NCI-H1930 (cell line): Measurements from ENCODE around the gene PLEKHA5.
"Not testable (repeated sequence)": the region's sequence is repeated elsewhere in the genome, so short reads cannot be mapped to it uniquely, and the experiment has no call there.

Experiments
- DNase-seq, 2 experiments: peaks; one replicate each; lab custom pipeline; 2025; lab: John Stamatoyannopoulos, UW

Gene PLEKHA5

DNA sequence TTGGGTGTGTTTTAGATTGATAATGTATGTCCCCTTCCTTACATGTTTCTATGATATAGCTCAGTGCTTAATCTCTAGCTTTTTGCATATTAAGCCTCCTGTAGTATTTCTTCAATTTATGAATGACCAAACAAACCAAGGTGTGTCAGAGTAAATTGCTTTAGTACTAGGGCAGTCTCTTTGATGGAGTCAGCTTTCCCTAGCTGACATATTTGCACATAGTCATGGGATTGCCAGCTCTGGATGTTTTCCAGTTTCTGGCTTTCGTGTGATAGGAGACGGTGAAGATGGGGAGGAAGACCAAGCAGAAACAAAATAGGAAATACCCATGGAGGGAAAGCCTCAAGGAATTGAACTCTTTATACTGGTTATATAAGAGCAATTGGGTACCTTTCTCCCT, 148.9 kb downstream of the PLEKHA5 start:
- no peak for DNase-seq

GRCh38 chr12:19282133-19282699, 152.7 kb downstream of the PLEKHA5 start:
- no peak for DNase-seq

DNA sequence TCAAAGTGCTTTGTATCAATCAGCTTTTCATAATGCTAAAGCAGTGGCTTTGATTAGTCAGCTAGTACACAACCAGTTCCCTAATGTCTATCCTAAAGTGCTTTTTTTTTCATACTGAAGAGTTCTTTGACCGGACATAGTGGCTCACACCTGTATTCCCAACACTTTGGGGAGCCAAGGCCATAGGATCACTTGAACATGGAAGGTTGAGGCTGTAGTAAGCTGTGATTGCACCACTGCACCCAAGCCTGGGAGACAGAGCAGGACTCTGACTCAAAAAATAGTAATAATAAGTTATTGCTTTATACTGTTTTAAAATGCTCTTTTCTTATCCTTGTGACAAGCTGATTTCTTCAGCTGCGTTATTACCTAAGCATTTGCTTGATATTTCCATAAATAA, 155.1 kb downstream of the PLEKHA5 start:
- DNase-seq = no peak

DNA sequence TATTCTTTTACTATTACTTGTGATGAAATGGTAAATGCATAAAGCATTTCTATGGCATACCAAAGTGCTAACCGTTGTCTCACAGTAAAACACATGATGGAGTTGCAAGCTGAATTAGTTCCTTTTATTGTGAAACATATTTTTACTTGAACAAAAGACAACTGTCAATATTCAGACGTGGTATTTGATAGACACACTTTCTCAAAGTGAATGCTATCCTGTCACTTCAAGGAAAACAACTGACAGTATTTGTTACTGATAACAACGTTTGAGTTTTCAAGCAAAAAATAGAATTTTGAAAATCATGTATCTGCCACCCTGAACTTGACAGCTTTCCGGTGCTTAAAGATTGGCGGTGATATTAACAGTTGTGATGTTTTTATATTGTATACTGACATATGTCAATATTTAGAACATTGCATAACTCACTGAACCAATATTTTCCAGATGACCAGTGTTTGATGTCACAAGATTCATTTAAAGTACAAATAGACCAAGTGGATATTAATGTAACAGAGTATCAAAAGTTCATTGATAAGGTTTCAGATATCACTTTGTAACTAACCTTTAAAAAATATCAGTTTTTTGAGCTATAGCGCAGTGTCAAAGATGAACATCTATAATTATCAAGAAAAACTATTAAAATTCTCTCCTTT, 156.4 kb downstream of the PLEKHA5 start:
- DNase-seq = no peak

- no peak for DNase-seq
These were observed 157.8 kb downstream of the PLEKHA5 start for GRCh38 chr12:19287302-19287701.

DNA sequence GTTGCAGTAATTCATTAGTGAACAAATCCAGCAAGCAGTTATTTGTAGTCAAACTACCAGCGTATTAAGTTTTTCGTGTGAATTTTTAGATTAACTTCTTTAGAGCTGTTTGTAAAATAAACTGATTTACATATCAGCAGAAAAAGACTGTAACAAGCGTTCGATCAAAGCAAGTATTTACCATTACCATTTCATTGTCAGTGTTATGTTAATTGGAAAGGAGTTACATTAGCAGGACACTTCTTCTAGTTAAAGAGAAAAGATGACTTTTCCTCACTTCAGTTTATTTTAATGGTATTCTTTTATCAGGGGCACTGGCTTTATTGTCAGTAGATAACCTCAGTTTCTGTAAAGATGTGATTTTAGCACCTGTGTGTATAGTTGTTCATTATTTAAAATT, 158.6 kb downstream of the PLEKHA5 start:
- no peak for DNase-seq

GRCh38 chr12:19288603-19289244, 159.2 kb downstream of the PLEKHA5 start:
- DNase-seq = peak in 1 of 2 experiments; percentile 19

DNA sequence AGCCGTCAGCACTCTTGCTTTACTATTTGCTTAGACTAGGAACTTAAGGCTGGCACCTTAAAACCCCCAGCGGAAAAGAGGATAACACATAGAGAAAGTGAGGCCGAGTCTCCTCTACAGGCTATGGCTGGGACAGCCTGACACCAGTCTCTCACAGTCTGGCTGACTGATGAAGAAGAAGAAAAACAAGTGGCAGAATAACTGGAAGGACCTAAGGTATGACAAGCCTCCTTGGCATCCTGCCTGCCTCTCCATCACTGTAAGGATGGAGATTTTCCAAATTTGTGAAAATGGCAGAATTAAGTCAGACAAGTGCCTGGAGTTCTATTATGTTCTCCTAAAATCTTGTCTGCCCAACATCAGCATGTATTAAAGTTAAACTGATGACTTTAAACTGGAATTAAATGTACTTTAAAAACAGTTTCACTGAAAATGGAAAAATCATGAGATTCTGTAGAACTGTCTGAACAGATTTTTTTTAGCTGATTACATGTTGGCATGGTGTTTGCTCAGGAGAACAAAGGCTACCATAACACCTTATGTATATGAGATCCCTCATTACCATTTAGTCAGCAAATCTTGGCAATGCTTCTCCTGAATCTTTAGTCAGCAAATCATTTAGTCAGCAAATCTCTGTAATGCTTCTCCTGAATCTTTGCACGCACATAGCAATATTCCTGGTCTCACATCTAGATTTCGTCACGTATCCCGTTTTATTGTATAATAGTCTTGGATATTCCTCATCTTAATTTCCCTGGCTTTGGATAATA, 169.5 kb downstream of the PLEKHA5 start:
- DNase-seq = no peak

- DNase-seq = no peak
These were observed 170.2 kb downstream of the PLEKHA5 start for GRCh38 chr12:19299765-19300164.

GRCh38 chr12:19301223-19301622, 171.7 kb downstream of the PLEKHA5 start:
- no peak for DNase-seq

DNA sequence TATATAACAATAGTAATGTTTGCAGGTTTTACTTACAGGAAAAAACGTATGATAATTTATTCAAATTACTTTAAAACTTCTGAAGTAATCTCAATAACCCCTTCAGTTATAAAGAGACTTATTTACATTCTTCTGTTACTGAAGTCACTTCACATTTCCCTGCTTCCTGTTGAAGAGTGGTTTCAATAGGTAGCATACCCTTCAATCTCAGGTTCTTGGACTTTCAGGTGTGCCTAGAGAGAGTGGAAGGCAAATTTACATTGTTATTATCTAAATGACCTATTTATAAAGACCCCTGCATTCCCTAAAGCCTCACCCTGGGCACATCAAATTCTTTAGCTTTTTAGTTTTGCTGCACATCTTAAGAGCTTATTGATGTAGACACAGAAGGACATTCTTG, 172.2 kb downstream of the PLEKHA5 start:
- no peak for DNase-seq

DNA sequence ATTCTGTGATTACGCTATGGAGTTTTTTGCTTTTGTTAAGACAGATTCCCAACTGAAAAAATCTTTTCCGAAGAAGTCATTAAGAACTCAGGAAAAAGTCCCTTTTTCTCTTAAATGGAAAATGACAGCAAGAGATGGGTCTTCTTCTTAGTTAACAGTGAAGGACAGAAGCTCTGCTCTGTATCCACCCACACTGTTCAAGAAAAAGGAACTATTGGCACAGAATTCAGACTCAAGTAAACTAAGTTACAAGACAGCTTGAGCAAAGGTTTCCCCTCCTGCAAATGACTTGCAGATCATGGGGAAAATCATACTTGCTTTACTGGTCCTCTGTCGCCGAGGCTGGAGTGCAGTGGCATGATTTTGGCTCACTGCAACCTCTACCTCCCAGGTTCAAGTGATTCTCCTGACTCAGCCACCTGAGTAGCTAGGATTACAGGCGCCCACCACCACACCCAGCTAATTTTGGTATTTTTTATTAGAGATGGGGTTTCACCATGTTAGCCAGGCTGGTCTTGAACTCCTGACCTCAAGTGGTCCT, 172.6 kb downstream of the PLEKHA5 start:
- DNase-seq = no peak

GRCh38 chr12:19303496-19303895, 174.0 kb downstream of the PLEKHA5 start:
- no peak for DNase-seq

DNA sequence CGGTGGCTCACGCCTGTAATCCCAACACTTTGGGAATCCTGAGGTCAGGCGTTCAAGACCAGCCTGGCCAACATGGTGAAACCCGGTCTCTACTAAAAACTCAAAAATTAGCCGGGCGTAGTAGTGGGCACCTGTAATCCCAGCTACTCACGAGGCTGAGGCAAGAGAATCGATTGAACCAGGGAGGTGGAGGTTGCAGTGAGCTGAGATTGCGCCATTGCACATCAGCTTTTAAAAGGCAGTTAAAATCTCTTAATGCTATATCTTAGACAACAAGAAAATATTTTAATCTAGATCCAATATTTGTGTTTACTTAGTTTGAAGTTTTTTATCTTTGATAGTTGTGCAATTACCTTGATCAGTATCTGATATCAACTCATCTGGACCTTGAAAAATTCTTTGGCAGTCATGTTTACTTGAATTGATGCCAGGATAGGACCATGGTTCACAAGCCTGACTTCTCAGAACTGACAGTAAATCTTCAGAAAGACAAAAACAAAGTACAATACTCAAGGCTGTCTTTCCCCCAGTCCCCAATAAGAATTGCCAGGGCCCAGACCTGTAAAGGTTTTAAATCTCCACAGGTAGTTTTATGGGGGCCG, 174.7 kb downstream of the PLEKHA5 start:
- no peak for DNase-seq

DNA sequence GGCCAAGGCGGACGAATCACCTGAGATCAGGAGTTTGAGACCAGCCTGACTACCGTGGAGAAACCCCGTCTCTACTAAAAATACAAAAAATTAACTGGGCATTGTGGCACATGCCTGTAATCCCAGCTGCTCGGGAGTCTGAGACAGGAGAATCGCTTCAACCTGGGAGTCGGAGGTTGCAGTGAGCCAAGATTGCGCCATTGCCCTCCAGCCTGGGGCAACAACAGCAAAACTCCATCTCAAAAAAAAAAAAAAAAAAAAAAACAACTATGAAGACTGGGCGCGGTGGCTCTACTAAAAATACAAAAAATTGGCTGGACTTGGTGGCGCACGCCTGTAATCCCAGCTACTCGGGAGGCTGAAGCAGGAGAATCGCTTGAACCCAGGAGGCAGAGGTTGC, 176.1 kb downstream of the PLEKHA5 start:
- not testable (repeated sequence) for DNase-seq

DNA sequence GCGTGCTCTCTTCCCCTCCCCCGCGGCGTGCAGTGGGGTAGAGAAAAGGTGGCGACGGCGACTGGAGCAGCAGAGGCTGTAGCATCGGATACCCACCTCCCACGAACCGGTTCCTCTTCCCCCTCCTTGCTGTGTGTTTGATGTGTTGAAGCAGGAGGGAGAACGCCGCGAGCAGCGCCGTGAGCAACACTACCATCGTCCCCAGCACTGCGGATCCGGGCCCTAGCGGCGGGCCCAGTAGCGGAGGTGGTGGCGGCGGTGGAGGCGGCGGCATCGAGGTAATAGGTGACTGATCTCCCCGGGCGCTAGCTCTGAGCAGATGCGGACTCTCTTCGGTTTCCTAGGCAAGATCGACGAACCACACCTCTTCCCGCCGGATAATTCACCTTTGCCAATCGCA, 176.8 kb downstream of the PLEKHA5 start:
- no peak for DNase-seq

GRCh38 chr12:19307451-19307850, 177.9 kb downstream of the PLEKHA5 start:
- DNase-seq = no peak

DNA sequence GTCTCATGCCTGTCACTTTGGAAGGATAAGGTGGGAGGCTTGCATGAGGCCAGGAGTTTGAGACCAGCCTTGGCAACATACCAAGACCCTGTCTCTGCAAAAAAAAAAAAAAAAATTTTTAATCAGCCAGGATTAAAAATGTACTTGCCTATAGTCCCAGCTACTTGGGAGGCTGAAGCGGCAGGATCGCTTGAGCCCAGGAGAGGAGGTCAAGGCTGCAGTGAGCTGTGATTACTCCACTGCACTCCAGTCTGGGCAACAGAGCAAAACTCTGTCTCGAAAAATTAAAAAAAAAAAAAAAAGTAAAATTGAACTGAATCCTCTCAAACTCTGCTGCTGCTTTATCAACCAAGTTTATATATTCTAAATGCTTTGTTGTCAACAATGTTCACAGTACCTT, 181.6 kb downstream of the PLEKHA5 start:
- no peak for DNase-seq

- DNase-seq = no peak
These were observed 183.1 kb downstream of the PLEKHA5 start for GRCh38 chr12:19312637-19313036.

- DNase-seq = no peak
These were observed 186.9 kb downstream of the PLEKHA5 start for GRCh38 chr12:19316425-19316824.

- DNase-seq = no peak
These were observed 192.8 kb downstream of the PLEKHA5 start for GRCh38 chr12:19322376-19322775.

GRCh38 chr12:19323805-19324204, 194.3 kb downstream of the PLEKHA5 start:
- DNase-seq = no peak
